Ovary (tissue), 9 donors: Measurements from ENCODE around the gene ITPR1. TPM values are rescaled to one million over a fixed set of nuclear protein-coding genes. Genes with fewer than 3 reads are reported as not detected.

Experiments
- DNase-seq, 5 donors: peaks; one replicate each; pipeline ENCODE4 v3.0.0-alpha.2; 2019 to 2020
- H3K27ac ChIP-seq, 2 donors: fragments of 200-600 bp; one replicate each; pipeline versions ENCODE4 v1.5.1 to v1.8.0; 2019 to 2022
- H3K27me3 ChIP-seq: fragments of 200-600 bp; one replicate; pipeline ENCODE4 v1.8.0; 2022
- H3K36me3 ChIP-seq: fragments of 200-600 bp; sonication (generic); one replicate; pipeline ENCODE4 v1.5.1; 2019
- H3K4me1 ChIP-seq: one replicate; pipeline ENCODE4 v1.8.1; 2013; ENCODE audit warnings: mild to moderate bottlenecking, moderate library complexity; ENCODE audit not compliant: insufficient read depth
- H3K4me3 ChIP-seq: fragments of 200-600 bp; sonication (generic); one replicate; pipeline ENCODE4 v1.5.1; 2017
- H3K9me3 ChIP-seq, 2 donors: fragments of 200-600 bp in 1 of 2; sonication (generic) in 1 of 2; one replicate each; pipeline versions ENCODE4 v1.5.1 to v1.8.1; 2013 to 2019; ENCODE audit warnings: mild to moderate bottlenecking in 1 of 2, moderate library complexity in 1 of 2
- CTCF ChIP-seq, 3 donors: fragments of 450-650 bp in 2 of 3; fragments of 200-600 bp in 1 of 3; IDR thresholded peaks; one replicate each; pipeline versions ENCODE4 v1.5.1 to v1.8.0; 2016 to 2022; ENCODE audit warnings: antibody characterized with exemption in 3 of 3, mild to moderate bottlenecking in 1 of 3
- EP300 ChIP-seq: sonication (generic); formaldehyde crosslinking; IDR thresholded peaks from one replicate; pipeline ENCODE4 v1.6.1; 2017; ENCODE audit warnings: antibody characterized with exemption
- POLR2A ChIP-seq: fragments of 450-650 bp; IDR thresholded peaks from one replicate; pipeline ENCODE4 v1.6.1; 2017; ENCODE audit warnings: antibody characterized with exemption, mild to moderate bottlenecking, moderate library complexity
- WGBS, 3 donors: extraction: QIAGEN DNeasy Blood & Tissue Kit in 1 of 3; methylation state at CpG; one replicate each; pipeline versions ENCODE4 v1.1.5 to v1.1.7; 2013 to 2017; 5-methylcytosine and 5-hydroxymethylcytosine counted together
- intact Hi-C, 4 donors: fragments of 100-400 bp; cut with DNase I; formaldehyde crosslinking; loops; one replicate each; pipeline versions ENCODE4 v1.11.0 to v1.15.1; 2022 to 2023
- polyA plus RNA-seq, 2 donors: library from polyadenylated mRNA; stranded (reverse); fragments of 200-250 nt in 1 of 2; fragments of 350-450 nt in 1 of 2; fragmentation: Illumina TruSeq in 1 of 2; extraction: RNeasy Lipid Tissue Mini Kit (QIAGEN cat#74804) in 1 of 2; gene quantifications; one replicate each; pipeline ENCODE4 v1.2.3, GENCODE V29; 2013 to 2014
- total RNA-seq, 7 donors: library from RNA; depleted of rRNA in 2 of 7; stranded (reverse); fragments of >200 nt in 2 of 7; fragmentation: NEBNext Ultra II Directional in 3 of 7; extraction: Animal tissue kit (Norgen Biotek cat#: 25700) in 3 of 7; gene quantifications; one replicate each; pipeline versions ENCODE4 v1.1.0 to v1.2.4, GENCODE V29; 2016 to 2023
- donor health status: DM: no; HTN: no; CAD: no; lungs with moderate emphysema.
- donor health status: DM: no; HTN: no; CAD: no.
- donor health status: Bipolar disorder and iron deficiency.
- donor health status: DM: yes; HTN: yes; CAD: no.
- donor health status: DM: no; HTN: no; CAD: no.
- donor health status: DM: yes; HTN: yes; CAD: no.

The ITPR1 gene
- total and polyA plus RNA-seq, 9 donors = 59.5 to 313 (median 144) TPM

DNA sequence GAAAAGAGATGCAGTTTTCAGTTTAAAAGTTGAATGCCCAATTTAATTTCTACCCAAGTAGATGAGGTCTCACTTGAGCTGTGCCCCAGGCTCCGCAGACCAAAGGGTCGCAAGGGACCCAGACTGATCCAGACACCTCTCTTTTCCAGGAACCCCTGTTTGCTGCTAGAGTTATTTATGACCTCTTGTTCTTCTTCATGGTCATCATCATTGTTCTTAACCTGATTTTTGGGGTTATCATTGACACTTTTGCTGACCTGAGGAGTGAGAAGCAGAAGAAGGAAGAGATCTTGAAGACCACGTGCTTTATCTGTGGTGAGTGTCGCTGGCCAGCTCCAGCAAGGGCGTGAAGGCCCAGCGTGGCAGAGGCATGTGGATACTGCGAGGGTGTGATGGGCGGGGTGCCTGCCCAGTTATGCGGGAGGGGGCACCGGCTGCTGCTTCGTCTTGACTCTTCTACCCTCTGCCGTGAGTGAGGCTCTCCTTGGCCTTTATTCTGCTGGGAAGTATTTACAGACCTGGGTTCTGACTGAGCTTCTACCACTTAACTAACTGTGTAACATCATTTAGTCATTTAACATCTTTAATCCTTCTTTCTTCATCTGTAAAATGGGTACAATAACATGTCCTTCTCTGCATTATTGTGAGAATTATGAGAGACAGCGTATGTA, 321.9 kb downstream of the ITPR1 start:
- H3K9me3 ChIP-seq = no peaks in the 10 kb centered on the region
- DNase-seq = no peak
- H3K27me3 ChIP-seq = no peaks in the 10 kb centered on the region
- no peaks in the 10 kb centered on the region for H3K36me3 ChIP-seq
- H3K4me1 ChIP-seq = no peaks in the 10 kb centered on the region
- WGBS, 3 donors = 94 to 98% (median 95%) methylated on average over 13 of the region's 13 CpGs
- intact Hi-C loops = loop anchor here in 1 of 4 donors (10.0 kb wide), 1 partner anchor 170 kb away; no protein-coding TSS in a partner anchor
- no peak for TF ChIP-seq EP300
- TF ChIP-seq POLR2A = no peak
- no peak for TF ChIP-seq CTCF (IDR thresholded peaks at IDR 0.05)
- H3K27ac ChIP-seq = no peak overlapping the region
- H3K4me3 ChIP-seq = no peak overlapping the region

DNA sequence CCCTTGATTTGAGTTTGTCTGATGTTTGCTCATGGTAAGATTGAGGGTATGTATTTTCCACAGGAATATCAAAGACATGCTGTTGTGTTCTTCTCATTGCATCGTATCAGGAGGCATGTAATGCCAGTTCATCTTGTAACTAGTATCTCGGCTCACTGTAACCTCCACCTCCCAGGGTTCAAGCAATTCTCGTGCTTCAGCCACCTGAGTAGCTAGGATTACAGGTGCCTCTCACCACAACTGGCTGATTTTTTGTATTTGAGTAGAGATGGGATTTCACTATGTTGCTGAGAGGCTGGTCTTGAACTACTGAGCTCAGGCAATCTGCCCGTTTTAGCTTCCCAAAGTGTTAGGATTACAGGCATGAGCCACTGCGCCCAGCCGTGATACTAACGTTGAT, 323.2 kb downstream of the ITPR1 start:
- Histone ChIP-seq H3K27me3 (no peaks in the 10 kb centered on the region), H3K36me3 (no peaks in the 10 kb centered on the region), H3K9me3 (no peaks in the 10 kb centered on the region), H3K4me3 (no peak overlapping the region), H3K4me1 (no peaks in the 10 kb centered on the region), H3K27ac (no peak overlapping the region)
- DNase-seq = no peak
- WGBS, 3 donors = 95 to 99% (median 98%) methylated on average over 7 of the region's 7 CpGs
- TF ChIP-seq POLR2A (no peak), CTCF (IDR thresholded peaks at IDR 0.05) (no peak), EP300 (no peak)
- intact Hi-C loops = loop anchor here in 1 of 4 donors (10.0 kb wide), 1 partner anchor 168 kb away; no protein-coding TSS in a partner anchor

DNA sequence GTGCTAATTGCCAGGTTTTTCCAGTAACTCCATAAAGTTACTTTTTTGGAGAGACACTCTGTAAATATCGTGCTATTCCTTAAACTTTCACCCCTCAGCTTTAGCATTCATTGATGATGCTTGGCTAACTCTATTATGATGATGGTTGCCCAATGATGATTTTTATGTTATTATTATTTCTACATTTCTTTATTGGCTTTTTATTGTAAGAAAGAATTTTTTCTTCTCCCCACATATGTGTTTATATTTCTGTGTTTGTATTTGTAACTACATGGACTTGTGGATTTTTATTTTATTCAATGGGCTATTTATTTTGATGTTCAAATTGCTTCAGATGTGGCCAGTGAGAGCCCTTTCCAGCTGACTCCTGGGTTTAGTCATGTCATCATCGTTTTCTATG, 323.6 kb downstream of the ITPR1 start:
- Histone ChIP-seq H3K36me3 (no peaks in the 10 kb centered on the region), H3K27ac (no peak overlapping the region), H3K27me3 (no peaks in the 10 kb centered on the region), H3K4me1 (no peaks in the 10 kb centered on the region), H3K4me3 (no peak overlapping the region), H3K9me3 (no peaks in the 10 kb centered on the region)
- DNase-seq = no peak
- intact Hi-C loops = loop anchor here in 1 of 4 donors (10.0 kb wide), 1 partner anchor 168 kb away; no protein-coding TSS in a partner anchor
- 64 to 78% (median 73%) methylated on average over 2 of the region's 2 CpGs for WGBS, 3 donors
- TF ChIP-seq CTCF (IDR thresholded peaks at IDR 0.05) (no peak), EP300 (no peak), POLR2A (no peak)

DNA sequence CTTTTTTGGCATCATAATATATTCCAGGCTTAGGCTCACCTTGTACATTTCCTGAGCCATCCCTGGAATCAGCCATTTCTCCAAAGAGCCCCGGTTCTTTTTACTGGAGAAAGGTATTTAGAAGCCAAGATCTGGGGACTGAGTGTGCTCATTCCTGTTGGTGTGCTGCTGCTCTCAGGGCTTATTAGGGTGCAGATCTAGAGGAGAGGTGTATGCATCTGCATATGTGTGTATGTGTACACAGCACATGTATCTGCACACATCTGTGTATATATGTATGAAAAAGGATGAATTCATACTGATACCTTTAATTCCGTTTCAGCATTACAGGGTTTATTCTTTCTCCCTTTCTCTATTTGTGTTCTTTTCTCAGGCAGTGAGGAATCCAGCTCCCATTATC, 324.0 kb downstream of the ITPR1 start:
- no peak overlapping the region for H3K4me3 ChIP-seq
- no peaks in the 10 kb centered on the region for H3K4me1 ChIP-seq
- no peak for DNase-seq
- H3K27me3 ChIP-seq = no peaks in the 10 kb centered on the region
- no peaks in the 10 kb centered on the region for H3K36me3 ChIP-seq
- intact Hi-C loops = loop anchor here in 1 of 4 donors (10.0 kb wide), 1 partner anchor 168 kb away; no protein-coding TSS in a partner anchor
- H3K27ac ChIP-seq = no peak overlapping the region
- H3K9me3 ChIP-seq = no peaks in the 10 kb centered on the region
- WGBS, 3 donors = 70 to 75% (median 73%) methylated on average over 2 of the region's 2 CpGs
- TF ChIP-seq EP300 (no peak), POLR2A (no peak), CTCF (IDR thresholded peaks at IDR 0.05) (no peak)
